ENCODE measurements around the gene GET4.
A peak's percentile ranks its signal among the peaks of the same experiment; 100 is the strongest.
"Not testable (repeated sequence)": the region's sequence is repeated elsewhere in the genome, so short reads cannot be mapped to it uniquely, and the experiment has no call there.

Gene GET4

DNA sequence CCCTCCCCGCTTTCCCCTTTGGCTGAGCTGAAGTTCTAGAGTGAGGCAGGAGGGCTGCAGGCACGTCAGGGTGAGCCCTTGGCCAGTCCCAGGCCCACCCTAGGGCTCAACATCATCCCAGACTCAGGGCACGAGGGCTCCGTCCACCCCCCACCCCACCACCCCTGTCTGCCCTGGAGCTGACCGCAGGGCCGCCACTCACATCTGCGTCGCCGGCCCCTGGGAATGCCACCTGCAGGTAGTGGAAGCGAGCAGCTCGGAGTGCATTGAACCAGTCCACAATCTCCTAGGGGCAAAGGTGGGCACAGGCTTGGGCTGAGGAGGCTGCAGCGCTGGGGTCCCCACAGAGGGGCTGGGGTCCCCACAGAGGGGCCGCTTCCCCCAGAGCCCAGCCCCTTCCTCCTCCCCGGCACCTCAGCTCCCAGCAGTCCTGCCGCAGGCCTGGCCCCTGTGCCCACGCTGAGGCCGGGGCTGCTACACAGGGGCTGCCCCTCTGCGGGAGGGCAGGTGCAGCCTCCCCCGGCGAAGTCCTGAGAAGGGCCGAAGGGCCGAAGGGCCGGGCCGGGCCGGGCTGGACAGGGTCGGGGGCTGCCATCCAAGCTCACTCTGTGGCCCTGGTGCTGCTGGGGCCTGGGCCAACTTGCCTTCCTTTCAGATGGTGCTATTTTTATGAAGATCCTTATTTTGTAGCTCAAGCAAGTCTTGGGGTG is 24.1 kb downstream of the GET4 start:
- Mint-ChIP-seq H3K27me3 (peaks cover 6% of the 10 kb centered on the region), H3K4me3 (no peak overlapping the region), H3K36me3 (peaks cover 9% of the 10 kb centered on the region), H3K27ac (no peak overlapping the region), H3K4me1 (no peaks in the 10 kb centered on the region), H3K9me3 (no peaks in the 10 kb centered on the region)
- CTCF ChIA-PET: interaction anchor here (1.0 kb wide), 1 partner anchor 269 kb away, joined by 3 read pairs; no protein-coding TSS in a partner anchor
- no peak for DNase-seq

GRCh38 chr7:901041-901387 is 24.7 kb downstream of the GET4 start:
- Mint-ChIP-seq H3K27ac (no peak overlapping the region), H3K36me3 (peaks cover 8% of the 10 kb centered on the region), H3K4me1 (no peaks in the 10 kb centered on the region), H3K4me3 (no peak overlapping the region), H3K9me3 (no peaks in the 10 kb centered on the region), H3K27me3 (peaks cover 11% of the 10 kb centered on the region)
- no peak for DNase-seq
- CTCF ChIA-PET: interaction anchor here (1.0 to 1.1 kb wide), 2 partner anchors 269 to 276 kb away, joined by 3 read pairs; no protein-coding TSS in a partner anchor

DNA sequence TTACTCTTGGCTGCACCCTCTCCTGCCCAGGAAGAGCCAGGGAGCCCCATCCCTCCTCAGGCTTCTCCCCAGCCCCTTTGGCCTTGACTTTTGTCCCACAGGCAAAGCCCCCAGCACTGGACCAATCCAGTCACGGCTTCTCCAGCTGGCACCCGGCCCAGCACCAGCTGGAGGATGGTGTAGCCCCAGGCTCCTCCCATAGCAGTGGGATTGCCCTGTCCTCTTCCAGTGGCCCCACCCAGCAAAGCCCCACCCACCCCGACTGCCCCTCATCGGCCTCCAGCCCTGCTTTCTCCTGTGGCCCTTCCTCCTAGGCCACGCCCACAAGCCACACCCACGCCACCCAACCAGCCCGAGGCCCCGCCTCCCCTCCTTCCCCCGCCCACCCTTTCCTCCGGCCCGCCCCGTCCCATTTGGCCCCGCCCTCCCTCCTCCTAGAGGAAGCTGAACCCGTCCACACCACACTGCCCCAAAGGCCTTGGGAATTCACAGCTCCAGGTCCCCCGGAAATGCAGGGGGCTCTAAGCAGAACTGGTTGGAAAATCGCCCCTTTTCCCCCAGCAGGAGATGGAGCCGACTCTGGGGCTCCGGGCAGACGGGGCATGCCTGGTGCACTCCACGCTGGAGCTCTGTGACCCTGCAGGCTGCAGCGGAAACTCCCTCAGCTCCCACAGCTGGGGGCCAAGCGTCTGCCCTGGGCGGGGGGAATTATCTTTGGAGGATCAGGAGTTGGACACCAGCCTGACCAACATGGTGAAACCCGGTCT is 25.2 kb downstream of the GET4 start:
- H3K36me3 Mint-ChIP-seq: peaks cover 3% of the 10 kb centered on the region
- no peaks in the 10 kb centered on the region for H3K9me3 Mint-ChIP-seq
- H3K27me3 Mint-ChIP-seq: peaks cover 13% of the 10 kb centered on the region
- CTCF ChIA-PET: interaction anchor here (1.0 to 1.1 kb wide), 2 partner anchors 268 to 275 kb away, joined by 3 read pairs; no protein-coding TSS in a partner anchor
- no peaks in the 10 kb centered on the region for H3K4me1 Mint-ChIP-seq
- no peak overlapping the region for H3K4me3 Mint-ChIP-seq
- no peak overlapping the region for H3K27ac Mint-ChIP-seq
- peak; percentile 71 for DNase-seq

DNA sequence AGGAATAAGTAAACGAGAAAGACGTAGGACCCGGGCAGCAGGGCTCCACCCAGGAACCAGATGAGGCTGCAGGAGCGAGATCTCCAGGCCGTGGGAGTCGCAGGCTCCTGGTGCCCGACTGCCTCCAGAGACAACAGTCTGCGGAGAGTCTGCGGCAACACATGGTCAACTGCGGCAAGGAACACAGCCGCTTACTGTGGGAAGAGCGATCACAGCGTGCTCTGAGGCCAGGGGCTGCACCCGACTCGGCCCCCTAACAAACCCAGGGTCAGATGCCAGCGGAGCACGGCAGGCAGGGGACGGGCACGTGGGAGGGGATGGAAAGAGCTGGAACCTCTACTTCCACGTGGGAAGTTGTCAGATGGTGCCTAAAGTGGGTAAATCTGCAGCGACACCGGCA is 26.6 kb downstream of the GET4 start:
- H3K9me3 Mint-ChIP-seq: no peaks in the 10 kb centered on the region
- no peak for DNase-seq
- peaks cover 18% of the 10 kb centered on the region for H3K27me3 Mint-ChIP-seq
- H3K4me3 Mint-ChIP-seq: no peak overlapping the region
- no peaks in the 10 kb centered on the region for H3K36me3 Mint-ChIP-seq
- H3K27ac Mint-ChIP-seq: no peak overlapping the region
- H3K4me1 Mint-ChIP-seq: no peaks in the 10 kb centered on the region
- CTCF ChIA-PET: no interaction called here

DNA sequence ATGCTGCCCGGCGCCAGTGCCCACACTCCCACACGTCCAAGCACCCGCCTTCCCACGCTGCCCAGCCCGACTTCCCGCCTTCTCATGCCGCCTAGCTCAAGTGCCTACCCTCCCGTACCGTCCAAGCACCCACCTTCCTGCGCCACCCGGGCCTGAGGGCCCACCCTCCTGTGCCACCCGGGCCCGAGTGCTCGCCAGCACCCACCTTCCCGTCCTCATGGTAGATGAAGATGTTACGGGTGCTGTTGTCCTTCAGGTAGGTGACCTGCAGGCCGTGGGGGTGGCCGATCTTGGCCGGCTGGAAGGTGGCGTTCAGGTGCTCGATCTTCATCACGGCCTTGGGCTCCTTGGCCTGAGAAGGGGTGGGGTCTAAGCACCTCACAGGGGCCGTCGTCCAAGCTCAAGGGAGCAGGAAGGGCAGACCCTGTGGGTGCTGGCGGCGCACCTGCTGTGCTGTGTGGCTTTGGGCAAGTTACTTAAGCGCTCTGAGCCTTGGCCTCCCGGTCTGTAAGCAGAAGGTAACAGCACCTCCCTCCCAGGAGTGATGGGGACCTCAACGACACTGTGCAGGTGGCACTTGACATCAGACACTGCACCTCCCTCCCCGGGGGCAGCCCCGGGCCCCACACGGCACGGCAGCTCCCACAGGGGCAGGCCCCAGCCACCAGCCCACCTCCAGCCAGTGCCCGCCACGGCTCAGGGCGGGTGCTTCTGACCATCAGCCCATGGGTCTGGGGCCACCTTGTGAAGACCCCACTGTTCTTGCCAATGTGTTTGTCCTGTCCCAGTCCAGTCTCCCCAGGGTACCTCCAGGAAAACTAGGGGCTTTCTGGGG is 27.8 kb downstream of the GET4 start:
- Mint-ChIP-seq H3K4me1 (no peaks in the 10 kb centered on the region), H3K36me3 (no peaks in the 10 kb centered on the region)
- DNase-seq: no peak

GRCh38 chr7:904847-905246 is 28.5 kb downstream of the GET4 start:
- CTCF ChIA-PET: no interaction called here
- Mint-ChIP-seq H3K36me3 (no peaks in the 10 kb centered on the region), H3K9me3 (no peaks in the 10 kb centered on the region), H3K4me1 (peaks cover 3% of the 10 kb centered on the region), H3K27me3 (peaks cover 31% of the 10 kb centered on the region), H3K4me3 (no peak overlapping the region), H3K27ac (no peak overlapping the region)
- DNase-seq: no peak

More for the DNA sequence above, 27.8 kb downstream of the GET4 start:
- peaks cover 26% of the 10 kb centered on the region for H3K27me3 Mint-ChIP-seq
- CTCF ChIA-PET: no interaction called here
- H3K27ac Mint-ChIP-seq: no peak overlapping the region
- H3K9me3 Mint-ChIP-seq: no peaks in the 10 kb centered on the region
- no peak overlapping the region for H3K4me3 Mint-ChIP-seq

DNA sequence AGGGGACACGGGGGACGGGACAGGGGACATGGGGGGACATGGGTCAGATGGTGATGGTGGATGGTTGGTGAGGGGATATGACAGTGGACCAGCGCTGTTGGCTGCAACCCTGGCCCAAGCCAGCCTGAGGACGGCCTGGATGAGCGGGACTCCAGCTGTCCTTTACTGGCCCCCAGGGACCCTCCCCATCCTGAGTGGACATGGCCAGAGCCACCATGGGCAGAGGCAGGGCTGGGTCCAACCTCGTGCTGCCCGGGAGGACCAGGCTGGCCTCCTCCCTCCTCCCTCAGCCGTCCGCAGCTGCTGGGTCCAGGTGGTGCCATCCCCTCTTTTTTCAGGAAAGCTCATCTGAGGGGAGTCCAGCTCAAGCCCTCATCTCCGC is 30.4 kb downstream of the GET4 start:
- peaks cover 43% of the 10 kb centered on the region for H3K27me3 Mint-ChIP-seq
- no peak for DNase-seq
- H3K36me3 Mint-ChIP-seq: no peaks in the 10 kb centered on the region
- no peak overlapping the region for H3K27ac Mint-ChIP-seq
- H3K9me3 Mint-ChIP-seq: no peaks in the 10 kb centered on the region
- peaks cover 11% of the 10 kb centered on the region for H3K4me1 Mint-ChIP-seq
- CTCF ChIA-PET: interaction anchor here (0.6 to 1.0 kb wide), 3 partner anchors 56 to 159 kb away, joined by 3 read pairs; no protein-coding TSS in a partner anchor
- H3K4me3 Mint-ChIP-seq: no peak overlapping the region

GRCh38 chr7:907158-907980 is 31.0 kb downstream of the GET4 start:
- DNase-seq: no peak
- H3K9me3 Mint-ChIP-seq: no peaks in the 10 kb centered on the region
- no peak overlapping the region for H3K4me3 Mint-ChIP-seq
- H3K4me1 Mint-ChIP-seq: peaks cover 11% of the 10 kb centered on the region
- CTCF ChIA-PET: interaction anchor here (0.6 to 4.5 kb wide), 5 partner anchors 23 to 158 kb away, joined by 3 to 47 read pairs (median 3); partner anchors contain the start of gene ADAP1
- H3K36me3 Mint-ChIP-seq: no peaks in the 10 kb centered on the region
- H3K27me3 Mint-ChIP-seq: peaks cover 43% of the 10 kb centered on the region
- H3K27ac Mint-ChIP-seq: no peak overlapping the region

GRCh38 chr7:908159-908581 is 31.8 kb downstream of the GET4 start:
- Mint-ChIP-seq H3K27ac (no peak overlapping the region), H3K36me3 (no peaks in the 10 kb centered on the region), H3K9me3 (no peaks in the 10 kb centered on the region), H3K27me3 (peaks cover 43% of the 10 kb centered on the region), H3K4me1 (peaks cover 11% of the 10 kb centered on the region), H3K4me3 (peak overlapping the region; percentile 10)
- no peak for DNase-seq
- CTCF ChIA-PET: interaction anchor here (1.0 to 4.5 kb wide), 4 partner anchors 14 to 49 kb away, joined by 3 to 47 read pairs (median 6); partner anchors contain the start of gene ADAP1

GRCh38 chr7:908591-909357 is 32.4 kb downstream of the GET4 start:
- peak; percentile 75 for DNase-seq
- Mint-ChIP-seq H3K4me1 (peaks cover 11% of the 10 kb centered on the region), H3K4me3 (peak overlapping the region; percentile 10), H3K27me3 (peaks cover 43% of the 10 kb centered on the region)
- not testable (repeated sequence) for H3K36me3 Mint-ChIP-seq, H3K27ac Mint-ChIP-seq, H3K9me3 Mint-ChIP-seq
- CTCF ChIA-PET: interaction anchor here (1.0 to 4.5 kb wide), 7 partner anchors 13 to 84 kb away, joined by 3 to 47 read pairs (median 4); partner anchors contain the start of gene ADAP1

DNA sequence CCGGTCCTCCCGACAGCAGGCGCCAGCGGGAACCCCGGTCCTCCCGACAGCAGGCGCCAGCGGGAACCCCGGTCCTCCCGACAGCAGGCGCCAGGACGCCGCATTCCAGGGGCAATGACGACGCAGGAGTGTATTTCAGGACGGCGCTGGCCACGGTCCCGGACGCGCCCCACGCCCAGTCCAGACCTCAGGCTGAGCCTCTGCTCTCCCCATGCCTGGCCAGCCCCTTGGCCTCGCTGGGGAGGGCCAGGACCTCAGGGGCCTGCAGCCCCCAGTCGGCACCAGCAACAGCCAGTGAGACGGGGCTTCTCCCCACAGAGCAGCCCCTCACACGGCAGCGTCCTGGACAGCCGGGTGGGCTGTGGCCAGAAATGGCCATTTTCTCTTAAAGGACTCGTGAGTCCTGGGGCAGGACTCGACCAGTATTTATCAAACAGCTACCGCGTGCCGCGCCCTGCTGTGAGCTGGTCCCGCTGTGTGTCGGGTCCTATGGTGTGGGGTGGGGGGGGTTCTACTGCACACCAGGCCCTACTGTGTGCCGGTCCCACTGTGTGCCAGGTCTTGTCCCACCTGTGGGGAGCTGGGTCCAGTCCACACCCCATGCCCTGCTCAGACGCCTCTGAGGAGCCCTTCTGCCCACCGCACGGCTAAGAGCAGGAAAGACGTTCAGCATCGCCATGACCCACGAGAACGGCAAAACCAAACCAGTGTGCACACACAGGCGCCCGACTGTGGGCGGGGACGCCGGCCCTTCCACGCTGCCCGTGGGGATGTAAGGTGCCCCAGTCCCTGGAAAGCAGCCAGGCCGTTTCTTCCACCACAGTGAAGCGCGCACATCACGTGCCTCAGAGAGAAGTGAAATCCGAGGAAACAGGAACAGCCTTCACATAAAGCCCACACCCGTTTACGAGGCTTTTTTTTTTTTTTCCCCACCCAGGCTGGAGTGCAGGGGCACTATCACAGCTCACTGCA is 33.3 kb downstream of the GET4 start:
- H3K4me3 Mint-ChIP-seq: no peak overlapping the region
- DNase-seq: peak; percentile 35
- CTCF ChIA-PET: interaction anchor here (0.7 to 4.5 kb wide), 8 partner anchors 12 to 83 kb away, joined by 3 to 47 read pairs (median 4); partner anchors contain the start of gene ADAP1
- H3K4me1 Mint-ChIP-seq: peaks cover 11% of the 10 kb centered on the region
- H3K27me3 Mint-ChIP-seq: peaks cover 43% of the 10 kb centered on the region
- H3K36me3 Mint-ChIP-seq: no peaks in the 10 kb centered on the region
- H3K9me3 Mint-ChIP-seq: no peaks in the 10 kb centered on the region
- no peak overlapping the region for H3K27ac Mint-ChIP-seq

DNA sequence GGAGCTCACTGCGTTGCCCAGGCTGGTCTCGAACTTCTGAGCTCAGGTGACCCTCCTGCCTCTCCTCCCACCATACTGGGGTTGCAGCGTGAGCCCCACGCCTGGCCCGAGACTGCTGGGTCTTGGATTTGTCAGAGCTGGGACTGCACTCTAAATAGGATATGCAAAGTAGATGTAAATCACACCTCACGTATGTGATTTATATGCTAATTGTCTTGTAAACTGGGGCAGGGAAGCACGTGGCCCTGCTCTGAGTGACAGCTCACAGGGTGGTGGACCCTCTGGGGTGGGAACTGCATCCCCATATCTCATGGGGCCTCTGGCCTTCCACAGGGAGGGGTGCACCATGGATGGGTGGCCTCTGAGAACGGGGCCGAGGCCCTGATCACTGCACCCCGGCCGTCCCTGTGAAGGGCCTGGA is 34.1 kb downstream of the GET4 start:
- no peaks in the 10 kb centered on the region for H3K9me3 Mint-ChIP-seq
- DNase-seq: no peak
- no peaks in the 10 kb centered on the region for H3K36me3 Mint-ChIP-seq
- H3K4me3 Mint-ChIP-seq: no peak overlapping the region
- no peak overlapping the region for H3K27ac Mint-ChIP-seq
- H3K4me1 Mint-ChIP-seq: peaks cover 11% of the 10 kb centered on the region
- CTCF ChIA-PET: interaction anchor here (0.7 to 4.5 kb wide), 7 partner anchors 11 to 83 kb away, joined by 3 to 47 read pairs (median 4); partner anchors contain the start of gene ADAP1
- H3K27me3 Mint-ChIP-seq: peaks cover 38% of the 10 kb centered on the region
